ENCODE results near the gene ENPP1.

The ENPP1 gene

DNA sequence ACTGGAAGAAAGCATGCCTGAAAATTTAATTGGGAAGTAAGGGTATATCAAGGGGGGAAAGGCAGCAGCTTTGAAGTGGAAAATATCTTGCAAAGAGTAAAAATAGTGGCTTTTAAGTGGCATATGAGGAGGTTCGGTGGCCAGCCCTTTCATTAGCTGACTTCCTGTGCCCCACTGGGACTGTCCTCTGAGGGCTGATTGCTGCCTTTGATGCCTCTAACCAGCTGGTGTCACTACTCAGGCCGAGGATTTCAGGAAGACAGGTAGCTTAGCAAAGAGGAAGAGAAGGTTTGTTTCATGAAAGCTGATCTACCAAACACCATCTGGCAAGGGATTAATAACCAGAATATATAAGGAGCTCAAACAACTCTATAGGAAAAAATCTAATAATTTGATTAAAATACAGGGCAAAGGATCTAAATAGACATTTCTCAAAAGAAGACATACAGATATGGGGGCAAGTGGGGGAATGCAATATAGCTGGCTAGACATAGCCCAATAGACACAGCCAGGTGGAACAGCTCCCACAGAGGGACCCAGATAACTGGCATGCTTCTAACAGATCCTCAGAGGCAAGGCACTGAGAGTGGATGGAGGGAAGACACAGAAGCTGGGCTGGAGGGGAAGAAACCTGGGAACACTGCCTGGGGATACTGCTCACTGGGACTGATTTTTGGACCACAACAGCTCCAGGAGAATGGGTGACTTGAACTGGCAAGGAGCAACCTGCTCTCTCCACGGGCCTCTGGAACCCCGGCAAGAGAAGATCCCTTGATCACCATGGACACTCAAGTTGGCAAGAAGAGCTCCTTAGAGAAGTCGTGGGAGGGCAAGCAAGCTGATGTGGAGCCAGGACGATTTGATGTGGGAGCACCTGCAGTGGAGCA lies 110.2 kb downstream of the ENPP1 start:
- no peak for DNase-seq

DNA sequence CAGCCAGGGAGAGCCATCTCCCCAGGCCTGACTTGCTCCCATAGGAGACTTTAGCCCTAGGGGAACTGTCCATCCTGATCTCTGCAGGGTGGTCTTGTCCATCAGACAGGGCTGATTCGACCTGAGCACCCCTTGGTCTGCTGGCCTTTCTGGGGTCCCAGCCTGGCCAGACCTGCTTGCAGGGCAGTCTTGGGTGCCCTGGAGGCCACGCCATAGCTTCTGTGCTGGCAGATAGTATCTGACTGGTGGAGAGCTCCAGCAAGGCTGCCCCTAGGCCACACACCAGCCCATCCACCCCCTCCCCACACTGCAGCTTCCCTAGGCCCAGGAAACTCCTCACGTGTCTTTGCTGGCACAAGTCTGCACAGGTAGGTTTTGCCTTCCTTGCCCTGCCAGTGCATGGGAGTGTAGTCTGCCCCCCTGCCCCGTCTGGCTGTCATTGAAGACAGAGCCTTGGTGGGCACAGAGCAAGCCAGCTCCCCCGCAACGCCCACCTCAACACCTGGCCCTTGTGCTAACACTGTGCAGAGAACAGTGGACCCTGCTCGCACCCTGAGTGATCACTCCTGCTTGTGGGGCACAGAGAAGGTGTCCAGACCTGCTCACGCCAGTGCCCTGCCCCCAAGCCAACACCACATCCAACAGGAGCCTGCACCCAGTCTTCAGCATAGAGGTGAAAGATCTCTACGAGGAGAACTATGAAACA lies 111.0 kb downstream of the ENPP1 start:
- DNase-seq, result no peak

DNA sequence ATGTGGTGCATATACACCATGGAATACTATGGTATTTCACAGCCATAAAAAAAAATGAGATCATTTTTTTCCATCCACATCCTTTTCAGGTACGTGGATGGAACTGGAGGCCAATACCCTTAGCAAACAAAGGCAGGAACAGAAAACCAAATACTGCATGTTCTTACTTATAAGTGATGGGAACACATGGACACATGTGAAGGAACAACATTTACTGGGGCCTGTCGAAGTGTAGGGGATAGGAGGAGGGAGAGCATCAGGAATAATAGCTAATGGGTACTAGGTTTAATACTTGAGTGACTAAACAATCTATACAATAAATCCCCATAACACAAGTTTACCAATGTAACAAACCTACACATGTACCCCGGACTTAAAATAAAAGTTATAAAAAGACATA lies 112.8 kb downstream of the ENPP1 start:
- DNase-seq, result no peak

DNA sequence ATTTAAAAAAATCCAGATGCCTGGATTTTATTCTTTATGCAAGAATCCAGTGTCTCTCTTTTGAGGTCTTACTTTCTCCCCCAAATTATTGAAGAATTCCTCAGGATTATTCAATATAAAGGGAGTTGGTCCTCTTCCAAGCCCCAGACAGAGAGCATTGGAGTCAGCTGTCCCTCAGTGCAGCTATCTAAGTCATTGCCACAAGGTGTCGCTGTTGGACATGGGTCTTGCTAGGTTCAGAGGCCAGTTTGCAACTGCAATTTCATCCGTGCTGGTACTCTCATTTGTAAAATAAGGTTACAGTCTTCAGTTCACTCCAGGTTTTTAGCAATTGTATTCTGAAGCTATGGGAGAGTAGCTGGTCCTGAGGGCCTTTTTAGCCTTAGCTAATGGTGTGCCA lies 115.5 kb downstream of the ENPP1 start:
- DNase-seq, result no peak

DNA sequence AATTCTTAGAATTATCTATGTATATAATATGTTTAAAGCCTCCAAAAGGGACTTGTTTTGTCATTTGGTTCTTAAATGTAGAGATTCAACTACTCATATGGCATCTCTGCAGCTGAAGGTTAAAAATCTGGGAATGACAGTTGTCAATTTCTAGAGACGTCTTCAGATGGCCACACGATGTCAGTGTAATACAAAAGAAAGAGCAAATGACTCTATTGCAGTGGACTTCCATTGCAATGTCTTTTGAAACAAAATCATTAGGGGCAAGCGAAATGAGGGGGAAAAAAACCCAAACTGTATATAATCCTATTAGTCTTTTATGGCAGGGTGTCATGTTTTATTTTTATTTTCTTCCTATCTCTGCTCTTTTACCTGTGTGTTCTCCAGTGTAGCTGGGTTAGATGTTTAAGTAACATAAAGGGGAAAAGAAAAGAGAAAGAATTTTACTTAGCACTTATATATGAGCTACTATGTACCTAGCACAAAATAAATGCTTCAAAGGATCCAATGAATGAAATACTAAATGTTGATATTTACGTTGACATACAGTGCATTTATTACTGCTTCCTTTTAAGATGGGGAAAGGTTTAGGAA lies 117.2 kb downstream of the ENPP1 start:
- peak; percentile 19 for DNase-seq

DNA sequence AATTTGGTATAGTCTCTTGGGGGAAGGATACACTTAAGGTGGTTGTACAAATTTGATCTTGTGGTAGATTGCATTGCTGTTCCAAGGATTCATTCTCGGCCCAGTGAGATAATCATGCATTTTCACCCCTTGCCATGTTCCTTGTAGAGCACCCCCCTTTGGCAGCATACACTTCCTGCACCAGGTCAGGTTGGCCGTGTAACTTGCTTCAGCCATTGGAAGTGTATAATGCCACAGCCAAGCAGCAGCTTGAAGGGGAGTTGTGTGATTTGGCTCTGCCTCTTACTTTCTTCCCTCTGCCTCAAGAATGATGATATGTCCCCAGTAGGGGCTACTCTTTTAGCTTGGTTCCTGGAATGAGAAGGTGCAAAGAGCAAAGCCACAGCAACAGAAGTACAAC lies 121.4 kb downstream of the ENPP1 start:
- DNase-seq, result no peak

DNA sequence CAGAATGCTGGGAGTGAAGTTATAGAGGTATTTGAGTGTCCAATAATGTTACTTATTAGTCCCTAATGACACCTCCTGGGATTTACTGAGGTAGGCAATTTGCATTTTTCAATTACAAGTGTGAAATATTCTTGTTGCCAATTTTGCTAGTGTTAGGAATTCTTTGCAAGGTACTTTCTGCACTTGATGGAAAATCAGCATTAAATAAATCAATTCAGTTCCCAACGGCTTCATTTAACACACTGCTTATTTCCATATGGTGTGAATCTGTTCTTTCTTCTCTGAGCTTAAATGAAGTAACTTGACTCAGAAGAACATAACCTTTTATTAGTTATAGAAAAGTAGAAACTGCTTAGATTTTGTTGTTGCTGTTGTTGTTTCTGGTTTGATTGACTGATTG lies 122.2 kb downstream of the ENPP1 start:
- DNase-seq, result no peak

DNA sequence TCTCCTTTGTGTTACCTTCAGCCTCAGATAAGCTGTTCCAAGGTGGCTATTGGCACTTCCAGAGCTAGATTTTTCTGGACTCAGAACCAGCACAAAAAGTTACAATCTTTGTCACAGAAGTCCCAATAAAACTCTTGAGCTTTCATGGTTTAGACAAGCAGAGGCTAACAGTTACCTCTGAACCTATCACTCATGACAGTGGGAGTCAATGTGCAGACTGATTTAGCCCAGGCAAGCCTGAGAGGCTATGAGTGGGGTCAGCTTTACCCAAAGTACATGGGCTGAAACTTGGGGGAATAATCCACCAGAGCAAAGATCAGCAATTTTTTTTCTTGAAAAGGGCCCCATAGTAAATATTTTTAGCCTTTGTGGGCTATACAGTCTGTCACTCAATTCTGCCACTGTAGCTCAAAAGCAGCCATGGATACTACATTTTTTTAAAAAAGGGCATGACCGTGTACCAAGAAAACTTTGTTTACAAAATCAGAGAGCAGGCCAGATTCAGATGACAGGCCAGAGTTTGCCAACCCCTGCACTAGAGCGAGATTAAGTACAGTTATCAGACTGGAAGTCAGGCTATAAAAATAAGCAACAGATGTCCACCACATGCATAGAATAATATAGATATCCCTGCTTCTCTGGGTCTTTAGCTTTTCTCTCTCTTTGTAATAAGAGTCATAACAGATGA lies 123.4 kb downstream of the ENPP1 start:
- no peak for DNase-seq

DNA sequence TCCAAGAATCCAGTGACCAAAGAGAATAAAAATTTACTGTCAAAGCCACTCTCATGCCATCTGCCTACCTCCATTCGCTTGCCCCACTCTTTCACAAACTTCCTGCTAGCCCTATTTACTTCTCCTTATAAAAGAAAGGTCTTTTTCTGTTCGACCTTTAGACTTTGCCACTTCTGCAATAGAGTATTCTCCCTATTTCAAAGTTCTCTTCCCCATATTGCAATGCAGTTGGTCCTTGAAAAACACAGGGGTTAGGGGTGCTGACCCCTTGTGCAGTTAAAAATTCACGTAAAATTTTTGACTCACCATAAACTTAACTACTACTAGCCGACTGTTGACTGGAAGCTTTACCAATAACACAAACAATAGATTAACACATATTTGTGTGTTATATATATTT lies 128.3 kb downstream of the ENPP1 start:
- DNase-seq, result no peak

DNA sequence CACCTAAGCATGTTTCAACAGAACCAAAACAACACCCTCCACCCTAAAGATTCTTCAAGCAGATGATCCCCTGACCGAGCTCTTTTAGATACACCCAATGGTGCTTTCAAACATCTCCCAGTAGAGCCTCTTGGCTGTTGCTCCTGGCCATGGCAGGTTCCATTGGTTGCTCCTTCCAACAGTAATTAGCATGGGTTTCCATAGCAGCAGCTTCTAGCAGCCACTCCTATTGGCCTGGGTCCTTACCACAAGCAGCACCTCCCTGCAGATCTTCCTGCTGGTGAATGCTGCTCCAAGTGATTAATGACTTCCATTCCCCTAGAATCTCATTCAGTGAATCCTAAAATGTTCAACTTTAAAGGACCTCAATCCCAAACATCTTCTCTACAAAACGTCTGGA lies 129.4 kb downstream of the ENPP1 start:
- no peak for DNase-seq

DNA sequence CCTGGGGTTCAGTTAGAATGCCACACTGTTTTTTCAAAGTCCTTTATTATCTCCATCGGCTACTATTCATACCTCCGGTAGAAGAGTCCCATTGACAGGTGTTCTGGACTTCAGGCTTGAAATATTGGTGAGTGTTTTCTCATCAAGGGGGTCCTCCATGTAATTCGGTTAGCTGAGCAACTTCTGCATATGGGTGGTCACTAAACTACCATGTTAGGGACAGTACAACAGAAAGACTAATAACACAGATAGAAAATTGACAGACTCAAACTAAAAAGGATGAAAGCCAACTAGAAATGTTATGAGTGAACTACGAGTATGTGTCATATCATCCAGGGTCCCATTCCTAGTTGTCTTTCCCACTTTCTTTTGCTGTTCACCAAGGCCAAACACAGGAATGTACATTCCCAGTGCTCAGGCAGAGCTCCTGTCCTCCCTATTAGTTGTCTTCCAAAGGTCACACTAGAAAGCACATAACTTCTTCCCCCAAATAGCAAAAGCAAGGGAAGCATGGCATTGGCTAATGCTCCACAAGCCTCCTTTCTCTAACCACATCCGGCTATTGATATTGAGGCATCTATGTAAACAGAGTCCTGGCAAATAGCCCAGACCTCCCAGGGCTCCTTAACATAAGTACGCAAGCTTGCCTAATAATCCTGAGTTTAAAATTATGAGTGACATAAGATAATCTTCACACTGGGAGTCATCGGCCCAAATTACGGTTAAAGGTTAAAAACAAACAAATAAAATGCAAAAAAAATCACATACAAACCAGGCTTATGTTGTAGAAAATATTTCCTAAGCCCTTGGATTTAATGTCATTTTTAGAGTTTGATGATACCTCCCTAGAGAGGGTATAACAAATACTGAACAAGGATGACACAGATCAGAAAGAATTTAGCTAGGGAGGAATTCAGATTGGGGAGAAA lies 130.1 kb downstream of the ENPP1 start:
- no peak for DNase-seq

Measured in NCI-H526 treated with DMSO at 0.1 percent for 48 hours (cell line).